Loucy (cell line): ENCODE results near the gene ANKRD55.

ENCODE experiments used
- EZH2phosphoT487 ChIP-seq: fragments of 200-600 bp; IDR thresholded peaks from 2 replicates; pipeline ENCODE4 v1.6.1; 2018; ENCODE audit warnings: antibody characterized with exemption, mild to moderate bottlenecking, moderate library complexity, borderline replicate concordance
- TF ChIP-seq, protein P1 (sequence below): fragments of 200-600 bp; sonication (generic); conservative IDR thresholded peaks from 2 replicates; pipeline ENCODE4 v1.5.1; 2014; ENCODE audit warnings: mild to moderate bottlenecking, antibody characterized with exemption, low read length

DNA sequence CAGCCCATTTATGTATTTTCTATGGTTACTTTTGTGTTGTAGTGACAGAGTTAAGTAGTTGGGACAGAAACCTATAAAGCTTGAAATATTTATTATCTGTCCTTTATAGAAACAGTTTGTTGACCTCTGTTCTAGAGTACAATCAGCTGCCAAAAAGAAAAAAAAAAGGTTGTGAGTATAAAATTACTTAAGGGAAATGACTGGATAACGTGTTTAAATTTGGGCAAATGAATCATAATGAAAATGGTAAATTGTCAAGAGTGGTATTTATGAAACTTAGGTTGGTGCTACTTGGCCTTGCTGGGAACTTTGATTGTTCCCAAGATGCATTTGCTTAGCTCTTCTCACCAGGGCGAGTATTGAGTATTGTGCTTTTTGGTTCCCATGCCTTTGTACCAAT is 168.1 kb downstream of the ANKRD55 start:
- TF ChIP-seq, protein P1, sequence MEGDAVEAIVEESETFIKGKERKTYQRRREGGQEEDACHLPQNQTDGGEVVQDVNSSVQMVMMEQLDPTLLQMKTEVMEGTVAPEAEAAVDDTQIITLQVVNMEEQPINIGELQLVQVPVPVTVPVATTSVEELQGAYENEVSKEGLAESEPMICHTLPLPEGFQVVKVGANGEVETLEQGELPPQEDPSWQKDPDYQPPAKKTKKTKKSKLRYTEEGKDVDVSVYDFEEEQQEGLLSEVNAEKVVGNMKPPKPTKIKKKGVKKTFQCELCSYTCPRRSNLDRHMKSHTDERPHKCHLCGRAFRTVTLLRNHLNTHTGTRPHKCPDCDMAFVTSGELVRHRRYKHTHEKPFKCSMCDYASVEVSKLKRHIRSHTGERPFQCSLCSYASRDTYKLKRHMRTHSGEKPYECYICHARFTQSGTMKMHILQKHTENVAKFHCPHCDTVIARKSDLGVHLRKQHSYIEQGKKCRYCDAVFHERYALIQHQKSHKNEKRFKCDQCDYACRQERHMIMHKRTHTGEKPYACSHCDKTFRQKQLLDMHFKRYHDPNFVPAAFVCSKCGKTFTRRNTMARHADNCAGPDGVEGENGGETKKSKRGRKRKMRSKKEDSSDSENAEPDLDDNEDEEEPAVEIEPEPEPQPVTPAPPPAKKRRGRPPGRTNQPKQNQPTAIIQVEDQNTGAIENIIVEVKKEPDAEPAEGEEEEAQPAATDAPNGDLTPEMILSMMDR, result no peak
- TF ChIP-seq EZH2phosphoT487, result no peak
